ENCODE measurements around the gene ATP6V1G3.

ATP6V1G3 gene

GRCh38 chr1:198538579-198539364, 1.7 kb downstream of the ATP6V1G3 start:
- Histone ChIP-seq H3K79me1 (replicated peaks; ENCODE audit: low read length, poor library complexity, severe bottlenecking) (no peaks in the 10 kb centered on the region), H3K4me3 (ENCODE audit: insufficient read depth in 1 of 2, low read depth in 1 of 2, low read length in 2 of 2) (no peak overlapping the region), H3K36me3 (ENCODE audit: control insufficient read depth in 1 of 2, insufficient read depth in 2 of 2, low read depth in 1 of 2, low read length in 2 of 2) (no peaks in the 10 kb centered on the region), H2AK5ac (ENCODE audit: low read length, severe bottlenecking) (no peak overlapping the region), H3K14ac (ENCODE audit: low read length in 2 of 2) (no peak overlapping the region), H3K4me1 (ENCODE audit: control insufficient read depth, insufficient read depth, low read depth, low read length) (no peaks in the 10 kb centered on the region), H3K4ac (ENCODE audit: low read depth in 1 of 2, low read length in 2 of 2) (no peak overlapping the region), H2BK12ac (ENCODE audit: low read length in 2 of 2) (no peak overlapping the region), H3K18ac (ENCODE audit: low read depth in 1 of 2, low read length in 2 of 2) (no peak overlapping the region), H4K8ac (ENCODE audit: low read length) (no peak overlapping the region), H2BK5ac (ENCODE audit: low read depth, low read length, poor library complexity, severe bottlenecking) (no peak overlapping the region), H3K4me2 (ENCODE audit: low read length, poor library complexity, severe bottlenecking) (no peak overlapping the region), H3K23ac (ENCODE audit: low read length in 2 of 2) (no peak overlapping the region), H3K9me3 (ENCODE audit: control insufficient read depth, low read length) (no peaks in the 10 kb centered on the region), H2BK15ac (ENCODE audit: low read depth, poor library complexity, severe bottlenecking) (no peak overlapping the region), H2BK120ac (ENCODE audit: low read depth, low read length) (no peak overlapping the region), H3K27me3 (ENCODE audit: control insufficient read depth in 1 of 2, insufficient read depth in 1 of 2, low read length in 2 of 2) (no peaks in the 10 kb centered on the region), H3K27ac (ENCODE audit: low read length, poor library complexity, severe bottlenecking) (no peak overlapping the region), H4K91ac (ENCODE audit: low read length) (no peak overlapping the region), H3K9ac (ENCODE audit: low read length) (no peak overlapping the region), H2AFZ (ENCODE audit: low read depth, low read length) (no peak overlapping the region)
- 100% methylated on average over 3 of the region's 7 CpGs for WGBS
- DNase-seq, result no peak

GRCh38 chr1:198535631-198536030, 4.8 kb downstream of the ATP6V1G3 start:
- Histone ChIP-seq H3K4me2 (ENCODE audit: low read length, poor library complexity, severe bottlenecking) (no peak overlapping the region), H2BK15ac (ENCODE audit: low read depth, poor library complexity, severe bottlenecking) (no peak overlapping the region)

GRCh38 chr1:198534548-198535418, 5.7 kb downstream of the ATP6V1G3 start:
- no peak overlapping the region for H2BK120ac ChIP-seq (ENCODE audit: low read depth, low read length)
- no peaks in the 10 kb centered on the region for H3K27me3 ChIP-seq (ENCODE audit: control insufficient read depth in 1 of 2, insufficient read depth in 1 of 2, low read length in 2 of 2)
- no peak overlapping the region for H3K27ac ChIP-seq (ENCODE audit: low read length, poor library complexity, severe bottlenecking)
- H3K9ac ChIP-seq (ENCODE audit: low read length), result no peak overlapping the region
- no peak overlapping the region for H4K91ac ChIP-seq (ENCODE audit: low read length)
- no peak overlapping the region for H3K4me3 ChIP-seq (ENCODE audit: insufficient read depth in 1 of 2, low read depth in 1 of 2, low read length in 2 of 2)
- H2AFZ ChIP-seq (ENCODE audit: low read depth, low read length), result no peak overlapping the region
- no peak overlapping the region for H3K23ac ChIP-seq (ENCODE audit: low read length in 2 of 2)
- H3K36me3 ChIP-seq (ENCODE audit: control insufficient read depth in 1 of 2, insufficient read depth in 2 of 2, low read depth in 1 of 2, low read length in 2 of 2), result no peaks in the 10 kb centered on the region
- no peak for DNase-seq
- H3K79me1 ChIP-seq (replicated peaks; ENCODE audit: low read length, poor library complexity, severe bottlenecking), result no peaks in the 10 kb centered on the region
- no peak overlapping the region for H3K4me2 ChIP-seq (ENCODE audit: low read length, poor library complexity, severe bottlenecking)
- WGBS, result 90% methylated on average over 1 of the region's 1 CpG
- no peak overlapping the region for H2BK12ac ChIP-seq (ENCODE audit: low read length in 2 of 2)
- H3K18ac ChIP-seq (ENCODE audit: low read depth in 1 of 2, low read length in 2 of 2), result no peak overlapping the region
- H3K4ac ChIP-seq (ENCODE audit: low read depth in 1 of 2, low read length in 2 of 2), result no peak overlapping the region
- H3K9me3 ChIP-seq (ENCODE audit: control insufficient read depth, low read length), result no peaks in the 10 kb centered on the region
- no peaks in the 10 kb centered on the region for H3K4me1 ChIP-seq (ENCODE audit: control insufficient read depth, insufficient read depth, low read depth, low read length)
- H2AK5ac ChIP-seq (ENCODE audit: low read length, severe bottlenecking), result no peak overlapping the region
- no peak overlapping the region for H3K14ac ChIP-seq (ENCODE audit: low read length in 2 of 2)
- H2BK5ac ChIP-seq (ENCODE audit: low read depth, low read length, poor library complexity, severe bottlenecking), result no peak overlapping the region
- no peak overlapping the region for H4K8ac ChIP-seq (ENCODE audit: low read length)
- no peak overlapping the region for H2BK15ac ChIP-seq (ENCODE audit: low read depth, poor library complexity, severe bottlenecking)

More at GRCh38 chr1:198535631-198536030, 4.8 kb downstream of the ATP6V1G3 start:
- Histone ChIP-seq H3K4me3 (ENCODE audit: insufficient read depth in 1 of 2, low read depth in 1 of 2, low read length in 2 of 2) (no peak overlapping the region), H4K91ac (ENCODE audit: low read length) (no peak overlapping the region), H2BK12ac (ENCODE audit: low read length in 2 of 2) (peak overlapping the region in 1 of 2 experiments; percentile 25), H2AFZ (ENCODE audit: low read depth, low read length) (no peak overlapping the region), H3K27ac (ENCODE audit: low read length, poor library complexity, severe bottlenecking) (no peak overlapping the region), H2BK120ac (ENCODE audit: low read depth, low read length) (no peak overlapping the region), H3K14ac (ENCODE audit: low read length in 2 of 2) (no peak overlapping the region), H3K79me1 (replicated peaks; ENCODE audit: low read length, poor library complexity, severe bottlenecking) (no peaks in the 10 kb centered on the region), H3K4ac (ENCODE audit: low read depth in 1 of 2, low read length in 2 of 2) (no peak overlapping the region), H2BK5ac (ENCODE audit: low read depth, low read length, poor library complexity, severe bottlenecking) (no peak overlapping the region), H3K23ac (ENCODE audit: low read length in 2 of 2) (no peak overlapping the region), H3K36me3 (ENCODE audit: control insufficient read depth in 1 of 2, insufficient read depth in 2 of 2, low read depth in 1 of 2, low read length in 2 of 2) (no peaks in the 10 kb centered on the region), H3K9ac (ENCODE audit: low read length) (no peak overlapping the region), H2AK5ac (ENCODE audit: low read length, severe bottlenecking) (no peak overlapping the region), H3K4me1 (ENCODE audit: control insufficient read depth, insufficient read depth, low read depth, low read length) (no peaks in the 10 kb centered on the region), H3K27me3 (ENCODE audit: control insufficient read depth in 1 of 2, insufficient read depth in 1 of 2, low read length in 2 of 2) (no peaks in the 10 kb centered on the region), H4K8ac (ENCODE audit: low read length) (no peak overlapping the region), H3K9me3 (ENCODE audit: control insufficient read depth, low read length) (no peaks in the 10 kb centered on the region), H3K18ac (ENCODE audit: low read depth in 1 of 2, low read length in 2 of 2) (no peak overlapping the region)
- DNase-seq, result no peak

- Histone ChIP-seq H3K36me3 (ENCODE audit: control insufficient read depth in 1 of 2, insufficient read depth in 2 of 2, low read depth in 1 of 2, low read length in 2 of 2) (no peaks in the 10 kb centered on the region), H4K8ac (ENCODE audit: low read length) (no peak overlapping the region), H2BK12ac (ENCODE audit: low read length in 2 of 2) (no peak overlapping the region), H3K4me3 (ENCODE audit: insufficient read depth in 1 of 2, low read depth in 1 of 2, low read length in 2 of 2) (no peak overlapping the region), H3K23ac (ENCODE audit: low read length in 2 of 2) (no peak overlapping the region), H3K4ac (ENCODE audit: low read depth in 1 of 2, low read length in 2 of 2) (no peak overlapping the region), H2BK5ac (ENCODE audit: low read depth, low read length, poor library complexity, severe bottlenecking) (no peak overlapping the region), H3K18ac (ENCODE audit: low read depth in 1 of 2, low read length in 2 of 2) (no peak overlapping the region), H3K27me3 (ENCODE audit: control insufficient read depth in 1 of 2, insufficient read depth in 1 of 2, low read length in 2 of 2) (no peaks in the 10 kb centered on the region), H2BK120ac (ENCODE audit: low read depth, low read length) (no peak overlapping the region), H3K79me1 (replicated peaks; ENCODE audit: low read length, poor library complexity, severe bottlenecking) (no peaks in the 10 kb centered on the region), H2AFZ (ENCODE audit: low read depth, low read length) (no peak overlapping the region), H2AK5ac (ENCODE audit: low read length, severe bottlenecking) (no peak overlapping the region), H4K91ac (ENCODE audit: low read length) (no peak overlapping the region), H3K14ac (ENCODE audit: low read length in 2 of 2) (no peak overlapping the region), H3K9me3 (ENCODE audit: control insufficient read depth, low read length) (no peaks in the 10 kb centered on the region), H3K4me1 (ENCODE audit: control insufficient read depth, insufficient read depth, low read depth, low read length) (no peaks in the 10 kb centered on the region), H2BK15ac (ENCODE audit: low read depth, poor library complexity, severe bottlenecking) (no peak overlapping the region), H3K9ac (ENCODE audit: low read length) (no peak overlapping the region), H3K4me2 (ENCODE audit: low read length, poor library complexity, severe bottlenecking) (no peak overlapping the region), H3K27ac (ENCODE audit: low read length, poor library complexity, severe bottlenecking) (no peak overlapping the region)
- 94% methylated on average over 3 of the region's 3 CpGs for WGBS
- DNase-seq, result no peak
These were observed 8.6 kb downstream of the ATP6V1G3 start for GRCh38 chr1:198531891-198532290.

Data from mesenchymal stem cell (in vitro differentiated cells and primary cell).